Esophagus muscularis mucosa (tissue), 2 donors: ENCODE results near the gene CABLES1.

ENCODE experiments used
- POLR2A ChIP-seq: fragments of 450-650 bp; IDR thresholded peaks from one replicate; pipeline ENCODE4 v1.6.1; 2017; ENCODE audit warnings: antibody characterized with exemption, moderate library complexity, mild to moderate bottlenecking, low read depth
- POLR2AphosphoS5 ChIP-seq, 2 donors: sonication (generic); formaldehyde crosslinking; IDR thresholded peaks; one replicate each; pipeline ENCODE4 v1.6.1; 2017; ENCODE audit warnings: antibody characterized with exemption in 2 of 2

GRCh38 chr18:23178661-23179081 is 43.4 kb downstream of the CABLES1 start:
- no peak for TF ChIP-seq POLR2A
- TF ChIP-seq POLR2AphosphoS5 (IDR thresholded peaks at IDR 0.05): no peak
